H9 (cell line): ENCODE data around the gene HIVEP1. TPM values are rescaled to one million over a fixed set of nuclear protein-coding genes. Genes with fewer than 3 reads are reported as not detected.

ENCODE experiments used
- DNase-seq: peaks from one replicate; pipeline ENCODE4 v3.0.0-alpha.2; 2017
- H2AFZ ChIP-seq: one replicate; pipeline ENCODE4 v1.6.1; 2013; ENCODE audit warnings: mild to moderate bottlenecking, low read length, control low read depth, moderate library complexity
- H2AK5ac ChIP-seq: 2 replicates; pipeline ENCODE4 v1.6.1; 2013; ENCODE audit warnings: low read length, control low read depth, mixed read lengths; ENCODE audit not compliant: insufficient read length
- H2BK120ac ChIP-seq: one replicate; pipeline ENCODE4 v1.6.1; 2013; ENCODE audit warnings: low read depth, mild to moderate bottlenecking, low read length, control low read depth, inconsistent platforms; ENCODE audit not compliant: poor library complexity, severe bottlenecking
- H2BK12ac ChIP-seq: 2 replicates; pipeline ENCODE4 v1.6.1; 2013; ENCODE audit warnings: low read length, control low read depth, mixed read lengths, low read depth; ENCODE audit not compliant: insufficient read length
- H2BK15ac ChIP-seq: 2 replicates; pipeline ENCODE4 v1.6.1; 2013; ENCODE audit warnings: low read depth, low read length, control low read depth
- H2BK20ac ChIP-seq: one replicate; pipeline ENCODE4 v1.6.1; 2013; ENCODE audit warnings: low read depth, mild to moderate bottlenecking, low read length, control low read depth, inconsistent platforms; ENCODE audit not compliant: poor library complexity, severe bottlenecking
- H2BK5ac ChIP-seq: 2 replicates; pipeline ENCODE4 v1.6.1; 2013; ENCODE audit warnings: low read length, control low read depth, mixed read lengths; ENCODE audit not compliant: insufficient read length
- H3K14ac ChIP-seq: 2 replicates; pipeline ENCODE4 v1.6.1; 2013; ENCODE audit warnings: low read length, control low read depth; ENCODE audit not compliant: insufficient read depth
- H3K18ac ChIP-seq: 2 replicates; pipeline ENCODE4 v1.6.1; 2013; ENCODE audit warnings: low read depth, mild to moderate bottlenecking, mixed read lengths, low read length, control low read depth; ENCODE audit not compliant: insufficient read length
- H3K23ac ChIP-seq: 2 replicates; pipeline ENCODE4 v1.6.1; 2013; ENCODE audit warnings: low read length, control low read depth, mixed read lengths, low read depth; ENCODE audit not compliant: insufficient read length
- H3K23me2 ChIP-seq: 2 replicates; pipeline ENCODE4 v1.6.1; 2013; ENCODE audit warnings: low read depth, mild to moderate bottlenecking, mixed read lengths, low read length, control low read depth; ENCODE audit not compliant: insufficient read length, poor library complexity, severe bottlenecking
- H3K27ac ChIP-seq: 2 replicates; pipeline ENCODE4 v1.5.1; 2013; ENCODE audit warnings: low read length, control low read depth, mixed read lengths, low read depth; ENCODE audit not compliant: insufficient read length
- H3K27me3 ChIP-seq: 2 replicates; pipeline ENCODE4 v1.6.1; 2013; ENCODE audit warnings: low read length, control low read depth, inconsistent platforms; ENCODE audit not compliant: insufficient read depth
- H3K4ac ChIP-seq: 2 replicates; pipeline ENCODE4 v1.6.1; 2013; ENCODE audit warnings: low read depth, mild to moderate bottlenecking, control low read depth, inconsistent platforms, low read length, moderate library complexity
- H3K4me1 ChIP-seq: 2 replicates; pipeline ENCODE4 v1.6.1; 2013; ENCODE audit warnings: low read length, control low read depth, inconsistent platforms; ENCODE audit not compliant: insufficient read depth
- H3K4me2 ChIP-seq: 2 replicates; pipeline ENCODE4 v1.6.1; 2013; ENCODE audit warnings: low read length, control low read depth, mixed read lengths; ENCODE audit not compliant: insufficient read length, insufficient read depth
- H3K56ac ChIP-seq: 2 replicates; pipeline ENCODE4 v1.6.1; 2013; ENCODE audit warnings: low read depth, mild to moderate bottlenecking, mixed read lengths, low read length, control low read depth; ENCODE audit not compliant: insufficient read length
- H3K79me1 ChIP-seq: 2 replicates; pipeline ENCODE4 v1.6.1; 2013; ENCODE audit warnings: low read depth, mild to moderate bottlenecking, moderate library complexity, low read length, control low read depth, inconsistent platforms; ENCODE audit not compliant: insufficient read depth, poor library complexity, severe bottlenecking
- H3K79me2 ChIP-seq: 2 replicates; pipeline ENCODE4 v1.6.1; 2013; ENCODE audit warnings: low read length, control low read depth, inconsistent platforms; ENCODE audit not compliant: insufficient read depth
- H3K9ac ChIP-seq: 2 replicates; pipeline ENCODE4 v1.6.1; 2013; ENCODE audit warnings: low read length, control low read depth, mixed read lengths; ENCODE audit not compliant: insufficient read length; ENCODE audit errors: extremely low read depth
- H3K9me3 ChIP-seq: one replicate; pipeline ENCODE4 v1.6.1; 2013; ENCODE audit warnings: low read depth, low read length, inconsistent platforms; ENCODE audit not compliant: control insufficient read depth
- H3T11ph ChIP-seq: one replicate; pipeline ENCODE4 v1.6.1; 2013; ENCODE audit warnings: mild to moderate bottlenecking, low read length, control low read depth, inconsistent platforms
- H4K20me1 ChIP-seq: one replicate; pipeline ENCODE4 v1.6.1; 2013; ENCODE audit not compliant: control insufficient read depth, insufficient read length, insufficient read depth
- H4K5ac ChIP-seq: 2 replicates; pipeline ENCODE4 v1.6.1; 2013; ENCODE audit warnings: low read depth, mild to moderate bottlenecking, mixed read lengths, low read length, control low read depth; ENCODE audit not compliant: insufficient read length
- H4K8ac ChIP-seq: replicated peaks from 2 replicates; pipeline ENCODE4 v1.6.1; 2013; ENCODE audit warnings: low read length, control low read depth, mixed read lengths, low read depth; ENCODE audit not compliant: insufficient read length
- H4K91ac ChIP-seq: 2 replicates; pipeline ENCODE4 v1.6.1; 2013; ENCODE audit warnings: low read depth, mild to moderate bottlenecking, moderate library complexity, mixed read lengths, low read length, control low read depth; ENCODE audit not compliant: insufficient read length
- H3K27ac Mint-ChIP-seq, 3 experiments: 2 replicates in 2 of 3; 3 replicates in 1 of 3; pipeline ENCODE4 v1.8.0; 2020 to 2021; ENCODE audit warnings: mixed read lengths in 3 of 3, mild to moderate bottlenecking in 1 of 3, moderate library complexity in 1 of 3
- H3K27me3 Mint-ChIP-seq: 2 replicates; pipeline ENCODE4 v1.8.0; 2021; ENCODE audit warnings: low read depth, mild to moderate bottlenecking, moderate library complexity, mixed read lengths
- H3K36me3 Mint-ChIP-seq, 3 experiments: 2 replicates in 2 of 3; 3 replicates in 1 of 3; pipeline ENCODE4 v1.8.0; 2020 to 2021; ENCODE audit warnings: low read depth in 3 of 3, mixed read lengths in 3 of 3; ENCODE audit not compliant: insufficient read depth in 1 of 3
- H3K4me1 Mint-ChIP-seq, 2 experiments: 2 replicates each; pipeline ENCODE4 v1.8.0; 2020; ENCODE audit warnings: mixed read lengths in 2 of 2
- H3K4me3 Mint-ChIP-seq, 2 experiments: 2 replicates in 1 of 2; 3 replicates in 1 of 2; pipeline ENCODE4 v1.8.0; 2020 to 2021; ENCODE audit warnings: mild to moderate bottlenecking in 2 of 2, mixed read lengths in 2 of 2, moderate library complexity in 1 of 2
- H3K9me3 Mint-ChIP-seq, 2 experiments: 2 replicates in 1 of 2; 3 replicates in 1 of 2; pipeline ENCODE4 v1.8.0; 2020; ENCODE audit warnings: mild to moderate bottlenecking in 2 of 2, mixed read lengths in 2 of 2, moderate library complexity in 1 of 2
- CTCF ChIP-seq: fragments of 200-600 bp; sonication (generic); conservative IDR thresholded peaks from 3 replicates; pipeline ENCODE4 v1.8.0; 2021; ENCODE audit warnings: antibody characterized with exemption, mild to moderate bottlenecking
- WGBS: extraction: QIAGEN DNeasy Blood & Tissue Kit; methylation state at CpG from one replicate; pipeline ENCODE4 v1.1.7; 2013; ENCODE audit warnings: missing lambda C conversion rate, low lambda C conversion rate, mixed read lengths; ENCODE audit not compliant: insufficient read length; ENCODE audit errors: extremely low coverage; 5-methylcytosine and 5-hydroxymethylcytosine counted together
- total RNA-seq: library from RNA; stranded (reverse); gene quantifications from 2 replicates; pipeline ENCODE4 v1.2.1, GENCODE V29; 2021

HIVEP1 gene
- total RNA-seq, 1 experiment from 2014 or later, result 44.2 TPM

DNA sequence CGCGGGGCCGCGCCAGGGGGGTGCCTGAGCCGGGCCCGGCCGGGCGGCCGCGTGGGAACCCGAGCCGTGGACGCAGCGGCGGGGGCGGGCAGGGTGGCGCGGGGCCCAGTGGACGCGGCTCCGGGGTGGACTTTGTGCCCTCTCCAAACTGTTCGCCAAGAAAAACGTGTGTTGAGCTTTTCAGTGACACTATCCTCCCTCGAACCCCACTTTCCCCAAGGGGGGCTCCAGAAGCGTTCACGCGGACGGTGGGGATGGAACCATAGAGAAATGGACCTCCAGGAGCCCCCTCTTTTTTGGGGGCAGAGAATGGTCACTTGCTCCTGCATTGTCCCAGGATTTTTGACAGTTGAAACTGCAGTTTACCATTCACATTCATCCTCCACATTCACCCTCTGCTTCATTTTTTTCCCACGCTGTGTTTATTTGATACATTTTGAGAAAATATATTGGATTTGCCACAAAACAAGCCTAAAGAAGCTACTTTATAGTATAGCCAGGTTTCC, 2.9 kb upstream of the HIVEP1 start:
- Mint-ChIP-seq H3K9me3 (no peaks in the 10 kb centered on the region; a peak in 1 of 5 replicates), H3K27ac (no peak overlapping the region), H3K27me3 (no peaks in the 10 kb centered on the region), H3K4me1 (peaks cover 27 to 32% of the 10 kb centered on the region in 2 experiments), H3K4me3 (peak overlapping the region; percentile 83 to 93), H3K36me3 (peaks cover 0 to 3% (median 2%) of the 10 kb centered on the region in 3 experiments; a peak in 6 of 7 replicates)
- Histone ChIP-seq H4K91ac (no peak overlapping the region), H3T11ph (no peak overlapping the region), H3K79me2 (peaks cover 4% of the 10 kb centered on the region; the same call in 1 of the 2 replicates), H3K4ac (no peak overlapping the region), H2AK5ac (no peak overlapping the region), H3K14ac (no peak overlapping the region), H4K20me1 (no peaks in the 10 kb centered on the region), H3K23me2 (peaks cover 13% of the 10 kb centered on the region), H3K4me2 (peak overlapping the region; percentile 81), H3K79me1 (no peaks in the 10 kb centered on the region), H4K5ac (no peak overlapping the region), H2BK120ac (no peak overlapping the region), H2AFZ (no peak overlapping the region), H2BK20ac (no peak overlapping the region), H2BK12ac (no peak overlapping the region), H3K23ac (no peak overlapping the region), H3K27me3 (no peaks in the 10 kb centered on the region), H3K4me1 (no peaks in the 10 kb centered on the region; the same call in 1 of the 2 replicates), H2BK15ac (no peak overlapping the region), H3K9ac (no peak overlapping the region), H3K9me3 (no peaks in the 10 kb centered on the region), H3K27ac (no peak overlapping the region), H2BK5ac (no peak overlapping the region), H3K18ac (no peak overlapping the region), H4K8ac (no peak overlapping the region), H3K56ac (no peak overlapping the region)
- TF ChIP-seq CTCF, result no peak
- WGBS, result no CpG with 5 or more reads among the region's 29 CpGs
- DNase-seq, result no peak
